HCT116 (cell line): ENCODE measurements around the gene ABHD16B. TPM values are rescaled to one million over a fixed set of nuclear protein-coding genes. Genes with fewer than 3 reads are reported as not detected.

Experiments
- ATAC-seq: fragments of 200-7000 bp; cut with Tn5 transposase; 2 replicates; pipeline ENCODE4 v1.9.1; 2020; ENCODE audit warnings: mild to moderate bottlenecking, moderate library complexity
- BruUV-seq: library from RNA; stranded (reverse); fragments of 400-500 nt; replicated peaks from 2 replicates; lab custom pipeline; 2021; lab: Mats Ljungman, UMichigan
- CTCF ChIA-PET: fragments of 300-600 bp; sonication (Branson Sonifier 250); formaldehyde crosslinking; loops from one replicate; lab custom pipeline; 2021; ENCODE audit warnings: antibody characterized with exemption; lab: Charles Lee
- POLR2A ChIA-PET: fragments of 300-600, 350-600 bp; sonication (Branson Sonifier 250); formaldehyde crosslinking; loops from one replicate; lab custom pipeline; 2021; ENCODE audit warnings: antibody characterized with exemption; lab: Charles Lee
- RAD21 ChIA-PET, 2 experiments: fragments of 300-600 bp; sonication (Branson Sonifier 250); formaldehyde crosslinking; loops; one replicate each; lab custom pipeline; 2023; ENCODE audit warnings: low total read pairs in 2 of 2; ENCODE audit not compliant: uncharacterized antibody in 2 of 2, unreplicated experiment in 2 of 2, low non-redundant PET in 1 of 2; lab: Charles Lee
- DNase-seq: peaks from one replicate; pipeline ENCODE4 v3.0.0-alpha.2; 2010; ENCODE audit warnings: low read depth, low spot score
- H2AFZ ChIP-seq: fragments of 200-600 bp; shearing (Covaris generic), sonication (generic); 2 replicates; pipeline ENCODE4 v1.6.1; 2017; ENCODE audit warnings: low read depth, mixed run types, mixed read lengths, antibody characterized with exemption, low read length; ENCODE audit not compliant: poor library complexity, severe bottlenecking
- H3K27ac ChIP-seq: 2 replicates; pipeline ENCODE4 v1.5.1; 2012; ENCODE audit warnings: low read depth, low read length
- H3K27me3 ChIP-seq: fragments of 200-600 bp; sonication (generic); 2 replicates; pipeline ENCODE4 v1.6.1; 2016; ENCODE audit warnings: mixed run types, low read length, mixed read lengths; ENCODE audit not compliant: insufficient read depth
- H3K36me3 ChIP-seq, 2 experiments: fragments of 200-500 bp in 1 of 2; fragments of 200-600 bp in 1 of 2; sonication (Bioruptor generic) in 1 of 2; sonication (generic) in 1 of 2; 2 replicates each; pipeline versions ENCODE4 v1.5.1 to v1.6.1; 2014 to 2016; ENCODE audit warnings: low read length in 2 of 2, inconsistent platforms in 1 of 2, mixed read lengths in 1 of 2, mixed run types in 1 of 2; ENCODE audit not compliant: insufficient read depth in 2 of 2, control insufficient read depth in 1 of 2
- H3K4me1 ChIP-seq, 2 experiments: fragments of 200-600 bp in 1 of 2; sonication (generic) in 1 of 2; 2 replicates each; pipeline versions ENCODE4 v1.5.1 to v1.6.1; 2012 to 2017; ENCODE audit warnings: low read length in 2 of 2, inconsistent platforms in 1 of 2, mild to moderate bottlenecking in 1 of 2, mixed read lengths in 1 of 2, mixed run types in 1 of 2, moderate library complexity in 1 of 2; ENCODE audit not compliant: insufficient read depth in 2 of 2, control insufficient read depth in 1 of 2
- H3K4me2 ChIP-seq: fragments of 200-600 bp; sonication (generic); 2 replicates; pipeline ENCODE4 v1.6.1; 2017; ENCODE audit warnings: mixed run types, low read length, mixed read lengths
- H3K4me3 ChIP-seq, 2 experiments: fragments of 200-600 bp in 1 of 2; sonication (generic) in 1 of 2; replicated peaks in 1 of 2; 2 replicates each; pipeline ENCODE4 v1.5.1; 2011 to 2016; ENCODE audit warnings: low read length in 2 of 2, control low read depth in 1 of 2, low read depth in 1 of 2, mild to moderate bottlenecking in 1 of 2, mixed read lengths in 1 of 2, mixed run types in 1 of 2
- H3K79me2 ChIP-seq: fragments of 200-600 bp; sonication (generic); 2 replicates; pipeline ENCODE4 v1.6.1; 2017; ENCODE audit warnings: mild to moderate bottlenecking, mixed run types, low read length, moderate library complexity, mixed read lengths; ENCODE audit not compliant: insufficient read depth
- H3K9ac ChIP-seq: fragments of 200-600 bp; sonication (generic); 2 replicates; pipeline ENCODE4 v1.6.1; 2016; ENCODE audit warnings: low read length, mixed read lengths
- H3K9me2 ChIP-seq: fragments of 200-600 bp; sonication (generic), shearing (Covaris generic); 2 replicates; pipeline ENCODE4 v1.6.1; 2017; ENCODE audit warnings: mixed run types, mild to moderate bottlenecking, moderate library complexity; ENCODE audit not compliant: insufficient read depth
- H3K9me3 ChIP-seq, 2 experiments: fragments of 200-500 bp in 1 of 2; fragments of 200-600 bp in 1 of 2; sonication (Bioruptor generic) in 1 of 2; sonication (generic) in 1 of 2; 2 replicates each; pipeline ENCODE4 v1.6.1; 2014 to 2017; ENCODE audit warnings: low read length in 2 of 2, mixed read lengths in 2 of 2, inconsistent platforms in 1 of 2, low read depth in 1 of 2, mild to moderate bottlenecking in 1 of 2, mixed run types in 1 of 2, moderate library complexity in 1 of 2; ENCODE audit not compliant: control insufficient read depth in 1 of 2, insufficient read depth in 1 of 2
- H4K20me1 ChIP-seq: fragments of 200-600 bp; sonication (generic), shearing (Covaris generic); 2 replicates; pipeline ENCODE4 v1.6.1; 2017; ENCODE audit warnings: mixed run types, mild to moderate bottlenecking, moderate library complexity; ENCODE audit not compliant: insufficient read depth
- REST ChIP-seq: IDR thresholded peaks from 2 replicates; pipeline ENCODE4 v1.6.1; 2012; ENCODE audit warnings: low read depth
- SIN3A ChIP-seq: IDR thresholded peaks from 2 replicates; pipeline ENCODE4 v1.6.1; 2012; ENCODE audit warnings: low read depth
- SP1 ChIP-seq: IDR thresholded peaks from 2 replicates; pipeline ENCODE4 v1.6.1; 2012; ENCODE audit warnings: low read depth
- SRF ChIP-seq: IDR thresholded peaks from 2 replicates; pipeline ENCODE4 v1.6.1; 2012; ENCODE audit warnings: low read depth
- ZFX ChIP-seq: fragments of 450-650 bp; IDR thresholded peaks from 2 replicates; pipeline ENCODE4 v1.6.1; 2017
- intact Hi-C: fragments of 100-400 bp; cut with micrococcal nuclease; formaldehyde crosslinking; loops from 2 replicates; pipeline ENCODE4 v1.10.0; 2022
- total RNA-seq: library from RNA; stranded (reverse); gene quantifications from one replicate; pipeline ENCODE4 v1.2.1, GENCODE V29; 2021; ENCODE audit not compliant: unreplicated experiment

Gene ABHD16B
- total RNA-seq, 1 experiment from 2014 or later: not detected

- peak; percentile 90 for DNase-seq
- no peaks in the 10 kb centered on the region for H3K9me3 ChIP-seq
- no TSS peak for BruUV-seq
- H3K4me1 ChIP-seq: peaks cover 19 to 30% of the 10 kb centered on the region in 2 experiments
- no peaks in the 10 kb centered on the region for H3K27me3 ChIP-seq
- no peaks in the 10 kb centered on the region for H3K36me3 ChIP-seq
- no peaks in the 10 kb centered on the region for H4K20me1 ChIP-seq
- H3K79me2 ChIP-seq: no peaks in the 10 kb centered on the region
- no peak overlapping the region; the same call in 1 of the 2 replicates for H3K9ac ChIP-seq
- no peak overlapping the region for H3K4me3 ChIP-seq
- POLR2A ChIA-PET: no interaction called here
- CTCF ChIA-PET: no interaction called here
- H3K9me2 ChIP-seq: no peaks in the 10 kb centered on the region
- no peak overlapping the region for H2AFZ ChIP-seq
- H3K27ac ChIP-seq: peak overlapping the region; percentile 15; the same call in 1 of the 2 replicates
- intact Hi-C loops: no loop called here
- no peak for TF ChIP-seq SRF
- no peak for TF ChIP-seq REST
- no peak for TF ChIP-seq ZFX
- TF ChIP-seq SIN3A: no peak
- peak; percentile 94 for TF ChIP-seq SP1
- TF ChIP-seq, all 23 proteins: peak for 1
- RAD21 ChIA-PET: no interaction called here
- H3K4me2 ChIP-seq: peak overlapping the region; percentile 52
- peak; percentile 87 for ATAC-seq
These were observed 26.1 kb upstream of the ABHD16B start for GRCh38 chr20:63835021-63835858.
